Occipital lobe (tissue), 2 donors: ENCODE results near the gene CCDC78. TPM values are rescaled to one million over a fixed set of nuclear protein-coding genes. Genes with fewer than 3 reads are reported as not detected.

Experiments used
- DNase-seq: peaks from one replicate; lab custom pipeline; 2025; lab: John Stamatoyannopoulos, UW
- total RNA-seq: library from RNA; depleted of rRNA; stranded (reverse); fragments of >200 nt; gene quantifications from one replicate; pipeline ENCODE4 v1.2.3, GENCODE V29; 2014

The CCDC78 gene
- total RNA-seq, 1 donor from 2014 or later = 4.2 TPM

DNA sequence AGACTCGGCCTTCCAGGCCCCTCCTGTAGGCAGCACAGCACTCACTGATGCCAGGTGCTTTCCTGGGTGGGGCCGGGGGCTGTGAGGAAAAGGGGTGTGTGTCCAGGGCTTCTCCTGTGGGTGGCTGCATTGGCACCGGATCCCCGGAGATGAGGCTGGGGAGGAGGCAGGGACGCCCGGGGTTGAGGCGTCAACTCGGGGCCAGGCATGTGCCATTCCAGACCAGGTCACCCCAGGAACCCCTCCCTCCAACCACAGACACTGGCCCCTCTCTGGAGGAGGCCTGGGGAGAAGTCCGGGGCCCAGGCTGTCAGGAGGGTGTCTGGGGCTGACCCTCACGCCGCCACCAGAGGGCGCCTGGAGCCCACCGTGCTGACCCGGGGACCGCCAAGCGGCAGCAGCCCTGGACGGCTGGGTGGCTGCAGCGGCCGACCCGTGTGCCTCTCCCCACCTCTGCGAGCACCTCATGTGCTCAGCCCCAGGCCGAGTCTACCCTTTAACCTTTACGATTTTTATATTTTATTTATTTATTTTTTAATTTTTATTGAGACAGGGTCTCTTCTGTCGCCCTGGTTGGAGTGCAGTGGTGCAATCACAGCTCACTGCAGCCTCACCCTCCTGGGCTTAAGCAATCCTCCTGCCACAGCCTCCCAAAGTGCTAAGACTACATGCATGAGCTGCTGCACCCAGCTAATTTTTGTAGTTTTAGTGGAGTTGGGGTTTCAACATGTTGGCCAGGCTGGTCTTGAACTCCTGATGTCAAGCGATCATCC is 14.5 kb downstream of the CCDC78 start:
- peak; percentile 36 for DNase-seq

DNA sequence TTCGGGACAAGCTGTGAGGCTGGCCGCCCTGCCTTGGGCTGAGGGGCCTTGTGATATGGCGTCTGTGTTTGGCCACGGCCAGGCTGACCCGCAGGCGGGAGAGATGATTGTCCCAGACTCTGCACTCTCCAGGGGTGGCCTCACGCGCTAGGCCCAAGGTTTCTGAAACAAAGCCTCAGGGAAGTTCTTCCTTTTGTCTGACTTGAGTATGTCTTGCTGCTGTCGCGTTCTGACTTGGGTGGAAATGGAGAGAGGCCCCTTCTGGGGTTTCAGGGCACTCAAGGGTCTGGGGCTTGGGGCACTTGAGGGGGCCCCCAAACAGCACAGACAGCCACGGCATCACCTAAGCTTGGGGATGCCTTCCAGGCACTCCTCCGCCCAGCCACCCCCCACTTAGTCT is 15.2 kb downstream of the CCDC78 start:
- DNase-seq = no peak

DNA sequence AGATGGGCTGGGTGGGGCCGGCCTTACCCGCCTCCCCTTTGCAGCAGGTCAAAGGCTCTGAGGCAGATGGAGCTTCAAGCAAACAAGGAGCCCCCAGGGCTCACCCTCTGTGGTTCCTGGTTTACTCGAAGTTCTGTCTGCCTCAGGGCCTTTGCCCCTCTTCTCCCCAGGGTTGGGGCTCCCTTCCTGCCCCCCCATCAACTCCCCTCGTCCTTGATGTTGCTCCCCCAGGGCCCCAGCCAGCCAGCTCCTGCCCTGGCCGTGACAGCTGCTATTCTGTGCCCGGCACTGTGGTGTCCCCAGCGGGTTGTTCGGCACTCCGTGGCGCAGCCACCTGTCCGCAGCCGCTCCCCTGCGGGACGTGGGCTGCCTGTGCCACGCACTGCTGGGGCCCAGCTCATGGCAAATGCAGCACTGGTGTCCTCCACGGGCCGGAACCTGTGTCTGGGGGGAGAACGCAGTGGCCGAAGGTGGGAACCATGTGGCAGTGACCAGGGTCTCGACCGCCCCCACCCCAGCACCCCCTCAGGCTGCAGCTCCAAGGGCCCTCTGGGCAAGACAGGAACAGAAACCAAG is 15.7 kb downstream of the CCDC78 start:
- no peak for DNase-seq

DNA sequence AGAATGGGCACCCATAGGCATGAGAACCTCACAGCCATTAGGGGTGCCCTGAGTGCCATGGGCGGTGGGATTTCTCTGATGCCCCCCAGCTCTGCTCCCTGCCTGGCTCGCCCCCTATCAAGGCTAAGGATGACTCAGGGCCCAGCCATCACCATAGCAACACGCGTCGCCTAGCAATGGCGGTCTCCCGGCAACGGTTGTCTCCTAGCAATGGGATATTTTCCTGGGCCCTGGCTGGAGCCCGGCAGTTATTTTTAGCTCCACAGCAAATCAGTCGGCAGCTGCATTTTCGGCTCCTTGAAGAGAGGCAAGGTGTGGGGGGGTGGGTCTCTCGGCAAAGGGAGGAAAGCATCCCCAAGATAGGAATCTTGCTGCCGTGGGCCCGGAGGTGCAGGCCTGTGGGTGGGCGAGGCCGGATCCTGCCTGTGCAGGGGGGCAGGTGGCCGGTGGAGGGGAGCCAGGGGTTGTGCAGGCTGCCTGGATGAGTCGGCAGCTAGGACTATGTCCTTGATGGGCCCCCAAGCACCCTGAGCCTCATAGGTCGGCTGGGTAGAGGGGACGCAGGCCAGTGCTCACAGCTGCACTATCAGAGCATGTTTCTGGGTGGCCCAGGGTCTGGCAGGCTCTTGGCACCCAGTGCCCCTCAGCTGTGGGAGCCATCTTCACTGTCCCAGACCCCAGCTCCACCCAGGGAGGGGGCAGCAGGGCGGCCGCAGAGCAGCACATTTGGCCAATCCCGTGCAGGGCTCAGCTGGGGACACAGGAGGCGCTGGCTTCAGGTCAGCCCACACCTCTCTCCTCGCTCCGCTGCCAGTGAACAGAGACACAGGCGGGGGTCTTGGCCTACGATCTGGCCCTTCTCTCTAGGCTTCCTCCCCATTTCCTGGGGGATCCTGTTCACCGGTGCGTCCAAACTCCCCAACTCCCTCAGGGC is 16.4 kb downstream of the CCDC78 start:
- DNase-seq = peak; percentile 90

DNA sequence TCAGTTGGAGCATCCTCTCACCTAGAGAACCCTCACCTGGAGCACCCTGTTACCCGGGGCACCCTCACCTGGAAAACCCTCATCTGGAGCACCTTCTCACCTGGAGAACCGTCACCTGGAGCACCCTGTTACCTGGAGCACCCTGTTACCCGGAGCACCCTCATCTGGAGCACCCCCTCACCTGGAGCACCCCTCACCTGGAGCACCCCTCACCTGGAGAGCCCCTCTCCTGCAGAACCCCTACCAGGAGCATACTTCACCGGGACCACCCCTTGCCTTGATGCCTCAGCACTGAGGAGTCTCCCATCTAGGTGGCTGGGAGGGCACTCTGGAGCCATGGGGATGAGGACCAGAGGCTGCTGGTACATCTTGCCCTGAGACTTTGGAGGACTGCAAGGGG is 17.3 kb downstream of the CCDC78 start:
- DNase-seq = no peak

DNA sequence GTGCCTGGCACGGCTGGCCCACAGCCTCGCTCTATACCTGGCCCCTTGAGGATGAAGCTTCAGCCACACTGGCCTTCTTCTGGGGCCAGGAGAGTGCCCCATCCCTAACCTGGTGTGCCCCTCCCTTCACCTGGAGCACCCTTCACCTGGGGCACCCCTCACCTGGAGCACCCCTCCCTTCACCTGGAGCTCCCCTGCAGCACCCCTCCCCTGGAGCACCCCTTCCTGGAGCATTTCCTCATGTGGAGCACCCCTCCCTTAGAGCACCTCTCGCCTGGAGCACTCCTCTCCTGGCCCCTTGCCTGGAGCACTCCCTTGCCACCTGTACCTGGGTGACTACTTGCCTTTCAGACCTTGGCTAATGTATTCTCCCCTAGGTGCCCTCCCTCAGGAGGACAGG is 18.2 kb downstream of the CCDC78 start:
- no peak for DNase-seq

DNA sequence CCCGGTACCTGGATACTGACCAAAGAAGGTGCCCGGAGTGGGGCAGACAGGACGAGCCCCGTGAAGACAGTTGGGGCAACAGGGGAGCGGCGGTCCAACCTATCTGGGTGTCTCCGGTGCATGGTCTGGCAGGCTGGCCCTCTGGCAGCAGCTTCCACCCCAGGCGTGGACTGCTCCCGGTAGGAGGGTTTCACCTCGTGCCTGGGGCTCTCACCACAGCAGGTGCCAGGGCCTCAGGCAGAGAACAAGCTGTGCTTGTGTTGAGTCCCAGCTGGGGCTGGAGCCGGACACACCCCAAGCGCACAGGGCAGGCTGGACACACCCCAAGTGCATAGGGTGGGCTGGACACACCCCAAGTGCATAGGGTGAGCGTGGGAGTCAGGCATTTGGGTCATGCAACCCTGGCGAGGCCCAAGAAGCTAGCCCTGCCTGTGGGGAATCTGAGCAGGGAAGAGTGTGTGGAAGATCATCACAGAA is 19.1 kb downstream of the CCDC78 start:
- no peak for DNase-seq

DNA sequence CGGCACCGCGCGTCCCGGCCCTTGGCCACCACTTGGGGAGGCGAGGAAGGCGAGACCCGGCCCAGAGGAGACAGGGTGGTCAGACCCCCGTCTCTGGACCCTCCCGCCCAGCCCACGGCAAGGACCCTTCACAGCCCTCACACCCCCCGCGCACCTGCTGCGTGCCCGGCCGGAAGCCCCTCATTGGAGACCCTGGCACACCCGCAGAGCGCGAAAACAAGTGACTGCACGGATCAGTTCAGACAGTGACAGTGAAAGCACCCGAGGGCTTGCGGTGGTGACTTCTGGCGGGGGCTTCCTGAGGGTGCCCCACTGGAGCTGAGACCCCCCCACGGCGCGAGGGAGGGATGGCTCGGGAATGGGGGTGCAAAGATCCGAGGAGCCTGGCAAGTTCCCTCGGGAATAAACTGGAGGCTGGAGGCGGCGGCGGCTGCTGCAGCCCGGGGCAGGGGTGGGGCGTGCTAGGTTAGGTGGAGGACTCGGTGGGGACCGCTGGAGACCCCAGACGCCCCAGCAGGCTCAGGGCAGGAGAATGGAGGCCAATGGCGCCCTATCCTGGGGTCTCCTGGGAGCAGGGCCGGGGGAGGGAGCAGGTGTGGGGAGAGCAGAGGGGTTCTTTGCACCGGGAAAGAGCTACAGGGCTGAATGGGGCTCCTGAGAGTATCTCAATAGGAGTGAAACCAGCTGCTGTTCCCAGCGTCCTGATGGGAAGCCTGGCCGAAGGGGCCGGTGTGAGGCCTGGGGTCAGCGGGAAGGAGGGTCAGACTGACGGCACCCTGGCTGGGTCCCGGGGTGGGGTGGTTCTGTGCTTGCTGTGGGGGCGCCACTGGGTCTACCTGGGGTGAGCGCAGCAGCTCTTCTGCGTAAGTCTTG is 19.8 kb downstream of the CCDC78 start:
- no peak for DNase-seq

DNA sequence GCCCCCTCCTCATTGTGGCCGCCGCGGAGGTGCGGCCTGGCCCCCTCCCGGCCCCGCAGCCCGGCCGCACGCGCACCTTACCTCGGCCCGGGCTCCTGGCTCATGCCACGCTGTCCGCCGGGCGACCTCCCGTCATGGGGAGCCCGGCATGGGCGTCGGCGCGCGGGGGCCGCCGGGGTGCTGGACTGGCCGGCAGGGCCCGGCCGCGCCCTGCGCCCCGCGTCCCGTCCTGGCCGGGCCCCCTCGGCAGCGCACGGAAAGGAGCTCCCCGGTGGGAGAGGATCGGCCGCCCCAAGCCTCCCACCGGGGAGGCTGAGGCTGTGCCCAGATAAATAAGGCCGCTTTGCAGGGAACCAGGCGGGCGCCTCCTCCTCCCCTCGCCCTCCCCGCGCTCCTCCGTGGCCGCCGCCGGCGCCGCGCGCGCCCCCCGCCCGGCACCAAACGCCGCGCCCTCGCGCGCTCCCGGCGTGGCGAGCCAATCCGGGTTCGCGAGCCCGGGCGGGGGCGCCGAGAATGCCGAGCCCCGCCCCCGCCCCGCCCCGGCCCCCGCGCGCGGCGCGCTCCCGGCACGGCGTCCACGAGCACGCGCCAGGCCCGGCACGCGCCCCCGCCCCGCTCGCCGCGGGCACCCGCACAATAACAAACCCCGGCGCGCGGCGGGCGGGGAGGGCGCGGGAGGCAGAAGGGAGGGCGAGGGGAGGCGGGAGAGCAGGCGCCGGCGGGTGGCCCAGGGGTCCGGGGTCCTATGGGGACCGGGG is 20.6 kb downstream of the CCDC78 start, which contains the start of gene FBXL16:
TSS of gene FBXL16 (minus strand) at position 371 of the 758 bp plus-strand sequence. CDS start 8,396 bp downstream, outside the sequence.
- DNase-seq = peak; percentile 67

DNA sequence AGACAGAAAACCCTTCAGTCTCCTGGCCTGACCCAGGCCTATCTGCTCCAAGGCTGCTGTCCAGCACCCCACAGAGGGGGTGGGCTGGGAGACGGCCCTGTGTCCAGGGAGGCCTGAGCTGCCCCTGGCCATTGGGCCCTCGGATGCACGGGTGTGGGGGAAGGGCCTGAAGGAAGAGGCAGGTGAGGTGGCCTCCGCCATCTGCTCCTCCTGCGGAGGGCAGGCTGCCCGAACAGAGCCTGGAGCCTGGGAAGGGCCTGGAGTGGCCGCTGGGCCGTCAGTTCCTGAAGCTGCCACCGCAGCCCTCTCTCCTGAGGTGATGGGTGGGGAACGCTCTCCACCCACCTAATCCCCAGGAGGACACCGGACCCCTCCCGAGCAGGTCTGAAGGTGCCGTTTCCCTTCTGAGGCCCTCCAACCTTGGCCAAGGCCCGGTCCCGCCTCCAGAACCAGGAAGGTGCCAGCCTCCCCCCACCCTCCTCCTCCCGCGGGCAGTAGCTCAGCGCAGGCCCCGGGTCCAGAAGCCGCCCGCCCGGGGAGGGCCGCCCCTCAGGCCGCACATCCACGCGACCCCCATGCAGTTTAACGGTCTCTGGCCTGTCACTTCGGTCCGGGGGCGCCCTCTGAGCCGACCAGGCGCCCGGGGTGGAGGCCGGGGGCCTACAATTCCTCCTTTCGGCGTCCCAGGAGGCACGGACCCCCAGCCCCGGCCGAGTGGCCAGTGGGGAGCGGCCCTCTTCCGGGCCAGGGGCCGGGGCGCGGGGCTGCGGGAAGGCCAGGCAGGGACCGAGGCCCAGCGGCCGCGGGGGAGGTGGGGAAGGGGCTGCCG is 21.5 kb downstream of the CCDC78 start:
- DNase-seq = no peak

DNA sequence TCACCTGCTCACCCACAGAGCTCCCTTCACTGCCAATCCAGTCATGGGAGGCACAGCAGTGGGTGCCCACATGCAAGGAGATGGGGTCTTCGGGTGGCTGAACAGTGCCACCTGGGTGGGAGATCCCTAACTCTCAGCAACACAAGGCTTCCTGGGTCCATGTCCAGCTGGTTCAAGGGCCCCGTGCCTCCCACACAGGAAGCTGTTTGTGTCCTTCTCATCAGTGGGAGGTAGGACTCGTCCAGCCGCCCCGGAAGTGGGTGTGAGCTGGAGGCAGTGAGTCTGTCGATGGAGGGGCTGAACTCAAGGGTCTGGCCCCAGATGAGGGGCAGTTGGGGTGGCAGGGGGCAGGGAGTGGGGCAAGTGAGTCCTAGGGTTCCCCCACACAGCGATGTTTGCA is 22.2 kb downstream of the CCDC78 start:
- DNase-seq = no peak

DNA sequence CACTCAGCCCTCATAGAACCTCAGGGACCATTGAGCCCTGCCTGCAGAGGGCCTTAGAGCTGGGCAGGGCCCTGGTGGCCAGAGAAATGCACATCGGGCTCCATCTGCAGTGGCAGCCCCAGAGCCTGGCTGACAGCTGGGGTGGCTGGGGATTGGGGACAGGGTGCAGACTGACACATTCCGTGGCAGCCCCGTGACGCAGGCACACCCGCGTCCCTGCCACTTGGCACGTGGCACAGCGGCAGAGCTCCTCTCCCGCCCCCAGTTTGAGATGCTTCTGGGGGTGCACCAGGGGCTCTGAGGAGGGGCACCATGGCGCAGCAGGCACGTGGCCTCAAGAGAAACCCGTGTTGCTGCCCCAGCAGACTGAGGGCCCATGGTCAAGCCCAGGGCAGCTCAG is 22.8 kb downstream of the CCDC78 start:
- no peak for DNase-seq

DNA sequence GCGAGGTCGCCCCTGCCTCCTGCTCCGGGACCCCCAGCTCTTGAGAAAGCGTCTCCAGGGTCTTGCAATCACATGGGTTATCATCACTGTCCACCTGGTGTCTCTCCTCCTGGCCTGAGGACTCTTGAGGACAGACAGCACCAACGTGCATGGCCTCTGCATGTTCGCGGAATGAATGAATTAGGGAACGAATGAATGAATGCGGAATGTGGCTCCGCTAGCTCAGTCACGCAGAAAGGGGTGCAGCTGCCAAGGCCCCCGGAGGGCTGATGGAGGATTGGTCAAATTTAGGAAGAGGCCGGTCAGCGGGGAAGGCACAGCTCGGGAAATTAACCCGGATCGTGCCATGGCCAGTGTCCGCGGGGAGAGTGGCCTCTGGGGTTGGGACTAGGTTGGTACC is 23.9 kb downstream of the CCDC78 start:
- DNase-seq = no peak

DNA sequence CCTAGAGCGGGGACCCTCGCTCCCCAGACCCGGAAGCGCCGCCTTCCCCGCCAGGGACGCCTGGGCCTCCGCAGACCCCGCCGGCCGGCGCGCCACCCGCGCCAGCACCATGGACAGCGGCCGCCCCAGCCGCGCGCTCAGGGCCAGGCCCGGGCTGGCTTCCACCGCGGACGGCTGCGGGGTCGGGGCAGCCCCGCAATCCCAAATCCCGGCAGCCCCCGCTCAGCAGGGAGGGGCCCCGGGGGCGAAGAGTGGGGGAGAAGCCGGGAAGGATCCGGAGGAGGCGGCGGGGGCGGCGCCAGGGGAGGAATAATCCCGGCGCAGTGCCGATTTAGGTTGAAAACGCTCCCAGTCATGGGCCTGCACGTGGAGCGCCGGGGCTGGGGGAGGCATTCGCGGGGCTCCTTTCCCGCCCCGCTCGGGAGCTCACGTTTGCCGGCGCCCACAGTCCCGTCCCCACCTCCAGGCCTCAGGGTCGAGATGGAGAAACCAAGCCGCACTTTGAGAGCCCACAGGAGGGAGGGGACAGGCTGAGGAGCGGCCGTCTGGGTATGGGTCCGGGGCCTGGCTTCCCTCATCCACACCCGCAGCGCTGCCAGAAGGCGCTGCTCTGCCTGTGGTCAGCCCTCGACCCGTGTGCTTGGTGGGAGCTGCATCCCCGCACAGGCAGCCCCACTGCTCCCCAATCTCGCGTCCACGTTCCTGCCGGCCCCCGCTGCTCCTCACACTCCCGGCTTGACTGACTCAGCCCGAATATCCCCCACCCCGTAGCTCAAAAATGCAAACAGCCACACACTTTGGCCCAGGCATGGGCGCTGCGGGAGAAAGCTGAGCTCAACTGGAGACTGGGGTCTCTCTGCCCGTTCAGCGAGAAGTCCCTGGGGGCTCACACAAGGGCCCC is 25.3 kb downstream of the CCDC78 start:
- DNase-seq = no peak

DNA sequence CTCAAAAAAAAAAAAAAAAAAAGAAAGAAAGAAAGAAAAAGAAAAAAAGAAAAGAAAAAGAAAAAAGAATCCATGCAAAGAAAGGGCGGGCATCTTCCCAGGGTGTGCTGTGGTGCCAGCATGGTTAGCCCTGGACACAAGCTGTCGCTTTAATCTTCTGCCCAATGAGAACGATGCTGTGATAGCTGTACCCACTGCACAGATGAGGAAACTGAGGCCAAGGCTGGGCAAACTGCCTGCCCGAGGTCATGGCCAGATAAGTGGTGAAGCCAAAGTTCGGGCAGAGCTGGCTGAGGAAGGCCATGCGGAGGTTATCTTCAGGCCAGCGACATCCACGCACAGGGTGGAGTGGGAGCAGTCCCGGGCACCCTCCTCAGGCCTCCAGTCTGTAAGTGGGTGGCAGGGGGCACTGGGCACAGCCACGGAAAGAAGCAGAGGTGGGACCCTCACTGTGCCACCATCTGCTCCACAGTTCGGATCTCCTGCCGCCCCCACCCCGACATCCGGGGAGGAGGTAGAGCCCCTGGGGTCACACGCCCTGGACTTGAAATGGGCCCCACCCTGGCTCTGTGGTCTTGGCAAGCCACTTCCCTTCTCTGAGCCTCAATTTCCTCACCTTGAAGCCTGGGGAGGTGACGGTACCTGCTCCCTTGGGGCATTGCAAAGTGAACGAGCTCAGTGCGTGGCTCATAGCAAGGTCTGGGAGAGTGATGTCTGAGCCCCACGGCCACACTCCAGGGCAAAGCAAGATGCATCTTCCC is 27.2 kb downstream of the CCDC78 start:
- DNase-seq = no peak

DNA sequence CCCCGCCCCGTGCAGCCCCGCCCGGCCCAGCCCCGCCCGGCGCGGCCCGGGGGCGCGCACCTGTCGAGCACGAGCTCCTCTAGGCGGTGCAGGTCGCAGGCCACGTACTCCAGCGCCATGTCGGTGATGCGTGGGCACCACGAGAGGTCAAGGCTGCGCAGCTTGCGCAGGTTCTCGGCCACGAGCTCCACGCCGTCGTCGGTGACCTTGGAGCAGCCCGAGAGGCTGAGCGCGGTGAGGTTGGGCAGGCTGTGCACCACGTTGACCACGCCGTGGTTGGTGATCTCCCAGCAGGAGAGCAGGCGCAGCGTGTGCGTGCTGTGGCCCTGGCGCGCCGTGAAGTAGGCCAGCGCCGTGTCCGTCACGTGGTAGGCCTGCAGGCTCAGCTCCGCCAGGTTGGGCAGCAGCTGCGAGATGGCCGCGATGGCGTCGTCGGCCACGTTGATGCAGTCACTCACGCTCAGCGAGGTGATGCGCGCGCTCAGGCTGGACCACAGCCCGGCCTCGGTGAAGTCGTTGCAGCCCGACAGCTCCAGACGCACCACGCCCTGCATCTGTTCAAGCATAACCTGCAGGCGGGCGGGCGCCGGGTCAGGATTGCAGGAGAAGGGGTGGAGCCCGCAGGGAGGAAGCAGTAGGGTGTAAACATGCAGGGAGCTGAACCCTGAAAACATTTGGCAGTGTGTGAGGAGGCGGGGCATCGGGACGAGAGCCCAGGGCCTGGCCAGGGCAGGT is 30.7 kb downstream of the CCDC78 start:
- peak; percentile 43 for DNase-seq

DNA sequence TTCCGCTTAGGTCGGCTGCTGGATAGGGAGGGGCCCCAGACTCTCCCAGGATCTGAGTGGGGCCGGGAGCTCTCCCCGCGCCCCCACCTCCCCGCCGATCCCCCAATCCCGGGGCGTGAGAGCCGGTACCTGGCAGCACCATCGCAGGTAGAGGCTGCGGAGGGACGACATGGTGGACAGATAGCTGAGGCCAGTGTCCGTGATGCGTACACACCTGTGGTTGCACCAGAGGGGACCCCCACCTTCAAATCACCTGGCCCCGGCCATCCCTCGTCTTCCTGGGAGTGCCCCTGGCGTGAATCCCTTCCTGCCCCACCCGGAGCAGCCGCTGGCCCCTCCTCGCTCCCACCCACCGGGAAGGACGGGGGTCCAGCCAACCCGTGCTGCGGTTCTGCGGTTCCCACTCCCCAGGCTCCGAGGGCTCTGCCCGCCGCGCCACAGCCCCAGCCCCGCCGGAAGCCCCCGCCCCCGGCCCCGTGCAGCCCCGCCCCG is 31.3 kb downstream of the CCDC78 start:
- no peak for DNase-seq
